ENCODE measurements around the gene TSPAN31. TPM values are rescaled to one million over a fixed set of nuclear protein-coding genes. Genes with fewer than 3 reads are reported as not detected.

TSPAN31 gene
- total and polyA plus RNA-seq, 2 of the 8 experiments (the other 6 are each of a cell fraction or from before 2014, with no cell fraction given) = 15.8 to 31.4 TPM

GRCh38 chr12:57750561-57751431 is 6.0 kb downstream of the TSPAN31 start:
- Histone ChIP-seq H3K79me1 (ENCODE audit: low read depth, low read length) (peaks cover 15% of the 10 kb centered on the region), H4K91ac (replicated peaks; ENCODE audit: insufficient read length, low read length) (no peak overlapping the region), H3K18ac (ENCODE audit: extremely low read depth, low read length) (no peak overlapping the region), H3K23ac (ENCODE audit: insufficient read length) (no peak overlapping the region), H3K27ac (ENCODE audit: low read depth, low read length) (peak overlapping the region; percentile 86; the same call in 1 of the 2 replicates), H2BK5ac (ENCODE audit: low read depth, low read length) (peak overlapping the region; percentile 87; the same call in 1 of the 2 replicates), H3K23me2 (ENCODE audit: low read depth, low read length) (peaks cover 18% of the 10 kb centered on the region), H3K4me2 (ENCODE audit: insufficient read depth in 1 of 2, low read depth in 2 of 2, low read length in 2 of 2) (peak overlapping the region; percentile 95 to 96), H3K9me3 (ENCODE audit: insufficient read depth in 2 of 2, low read depth in 1 of 2, low read length in 1 of 2) (no peaks in the 10 kb centered on the region), H2BK20ac (ENCODE audit: low read length) (no peak overlapping the region), H3K9ac (replicated peaks in 1 of 4; ENCODE audit: extremely low read depth in 1 of 4, low read depth in 3 of 4, low read length in 3 of 4) (peak overlapping the region in 3 of 4 experiments; percentile 96 to 99 (median 96); a peak in 6 of 7 replicates), H4K8ac (ENCODE audit: extremely low read depth, insufficient read depth, low read length) (peak overlapping the region; percentile 97), H3K4ac (replicated peaks; ENCODE audit: insufficient read length, low read depth, low read length) (peak overlapping the region; percentile 47), H3K4me1 (replicated peaks in 1 of 4; ENCODE audit: control insufficient read depth in 3 of 4, insufficient read depth in 4 of 4, low read length in 3 of 4) (peaks cover 4 to 20% (median 5%) of the 10 kb centered on the region in 4 experiments; a peak in 6 of 7 replicates), H3K79me2 (ENCODE audit: control insufficient read depth in 1 of 2, insufficient read depth in 2 of 2, low read length in 2 of 2) (peaks cover 12 to 20% of the 10 kb centered on the region in 2 experiments), H3K27me3 (replicated peaks in 1 of 4; ENCODE audit: control insufficient read depth in 3 of 4, extremely low read depth in 1 of 4, insufficient read depth in 3 of 4, low read length in 3 of 4) (peaks cover 3 to 14% (median 8%) of the 10 kb centered on the region in 4 experiments), H2BK15ac (ENCODE audit: low read length) (no peak overlapping the region; the same call in 1 of the 2 replicates), H2AFZ (ENCODE audit: low read length) (no peak overlapping the region), H2BK12ac (ENCODE audit: low read depth, low read length) (0 out of 2 replicates have a peak overlapping the region, but pooled peaks have one; percentile 11), H2AK5ac (ENCODE audit: low read depth, low read length) (peak overlapping the region; percentile 66), H3K56ac (replicated peaks; ENCODE audit: insufficient read length, low read depth, low read length) (peak overlapping the region; percentile 52), H4K5ac (ENCODE audit: insufficient read length, low read depth, low read length) (no peak overlapping the region), H3K14ac (ENCODE audit: insufficient read length) (no peak overlapping the region), H3K4me3 (ENCODE audit: extremely low read depth in 1 of 4, insufficient read depth in 2 of 4, low read depth in 3 of 4, low read length in 4 of 4) (peak overlapping the region; percentile 96 to 99 (median 98)), H2BK120ac (replicated peaks; ENCODE audit: low read depth, low read length) (no peak overlapping the region), H3K36me3 (ENCODE audit: control insufficient read depth in 2 of 4, insufficient read depth in 4 of 4, low read length in 3 of 4) (peaks cover 21 to 49% (median 36%) of the 10 kb centered on the region in 4 experiments), H4K20me1 (replicated peaks in 1 of 2; ENCODE audit: control insufficient read depth in 1 of 2, insufficient read depth in 2 of 2, low read length in 2 of 2) (peaks cover under 1 to 2% of the 10 kb centered on the region in 2 experiments)
- POLR2A ChIA-PET (ENCODE audit: partially characterized antibody) = interaction anchor here (0.7 to 5.3 kb wide), 8 partner anchors 9 to 226 kb away, joined by 3 to 25 read pairs (median 3); partner anchors contain the start of gene AGAP2
- TF ChIP-seq POLR2A (IDR thresholded peaks at IDR 0.05; ENCODE audit: control extremely low read depth in 1 of 2, low read depth in 2 of 2, low read length in 2 of 2) = peak in 1 of 2 experiments; percentile 43; a peak in 1 of 3 replicates
- TF ChIP-seq SIN3A (conservative IDR thresholded peaks at IDR 0.05 in 1 of 2, IDR thresholded peaks at IDR 0.05 in 1 of 2; ENCODE audit: low read depth in 1 of 2, low read length in 2 of 2) = 0 out of 4 replicates have a peak, but pooled peaks of 1 of the 2 experiments have one; percentile 6
- TF ChIP-seq BCL11A (IDR thresholded peaks at IDR 0.05; ENCODE audit: low read depth in 2 of 2, low read length in 2 of 2) = no peak
- CTCF ChIA-PET (ENCODE audit: partially characterized antibody) = interaction anchor here (1.0 to 1.6 kb wide), 3 partner anchors 8 to 24 kb away, joined by 3 to 8 read pairs (median 7); no protein-coding TSS in a partner anchor
- WGBS, 2 experiments (ENCODE audit: extremely low coverage in 1 of 2, insufficient coverage in 1 of 2, insufficient read length in 1 of 2, insufficient replicate concordance in 2 of 2, low coverage in 1 of 2, low lambda C conversion rate in 2 of 2, missing lambda C conversion rate in 1 of 2) = 90% methylated on average over 15 of the region's 15 CpGs; no CpG with 5 or more reads in 1 of the 2 experiments
- no peak for FAIRE-seq
- DNase-seq (ENCODE audit: low read depth in 1 of 2, low spot score in 2 of 2) = no peak

Measured in H1 (cell line).